NCI-H1417 treated with DMSO at 0.1 percent for 48 hours (cell line): ENCODE data around the gene SLC10A6.

ENCODE experiments used
- DNase-seq: peaks from one replicate; lab custom pipeline; 2025; lab: John Stamatoyannopoulos, UW

SLC10A6 gene

GRCh38 chr4:86775061-86775460 is 74.1 kb downstream of the SLC10A6 start:
- no peak for DNase-seq
